K562 (cell line): Measurements from ENCODE around the gene LSM12. TPM values are rescaled to one million over a fixed set of nuclear protein-coding genes. Genes with fewer than 3 reads are reported as not detected.

ENCODE experiments used
- polyA plus RNA-seq, 8 experiments: library from polyadenylated mRNA; depleted of rRNA in 4 of 8; stranded (reverse) in 5 of 8; unstranded in 3 of 8; fragments of >200 nt; fragmentation: Nextera tagmentation in 2 of 8; fragmentation: Illumina TruSeq in 1 of 8; extraction: Ambion mirVana in 2 of 8; extraction: Trizol in 1 of 8; gene quantifications; 2 replicates each; pipeline versions ENCODE4 v1.2.1 to v1.2.3, GENCODE V29; 2011 to 2014; ENCODE audit warnings: inconsistent platforms in 1 of 8, missing spikeins in 1 of 8
- small RNA-seq: library from RNA; depleted of rRNA; stranded (forward); fragments of <200 nt; gene quantifications from one replicate; pipeline ENCODE3, GENCODE V24; 2014
- total RNA-seq, 7 experiments: library from RNA; depleted of rRNA in 6 of 7; stranded (reverse); fragments of >200 nt in 6 of 7; fragmentation: Illumina TruSeq in 2 of 7; extraction: Trizol in 2 of 7; gene quantifications; 2 replicates each; pipeline versions ENCODE4 v1.2.1 to v1.2.3, GENCODE V29; 2011 to 2021; ENCODE audit warnings: low replicate concordance in 1 of 7

LSM12 gene
- total and polyA plus RNA-seq, 9 of the 15 experiments (the other 6 are each of a cell fraction or from before 2014, with no cell fraction given), result 53.0 to 258 (median 89.3) TPM

Small RNA genes lying within 50 kb of the gene (small RNA-seq; reads per million reads assigned to genes)
- gene RF00012, result not detected

Other genes with a start within 250 kb of the LSM12 start
Only the 7 nearest of the 16 such genes appear.
- gene PYY, start 112.7 kb downstream of the LSM12 start, total RNA-seq (2014; rRNA removed), result not detected in 2 replicates
- not detected in 2 replicates for gene PYY, start 112.7 kb downstream of the LSM12 start, total RNA-seq (2014; rRNA removed; fragmentation: Illumina TruSeq; extraction: Trizol)
- gene PYY, start 112.7 kb downstream of the LSM12 start, total RNA-seq (2015; rRNA removed; fragmentation: Illumina TruSeq; extraction: Trizol), result not detected in 2 replicates
- not detected in 2 replicates for gene PYY, start 112.7 kb downstream of the LSM12 start, total RNA-seq (2021)
- gene PYY, start 112.7 kb downstream of the LSM12 start, polyA plus RNA-seq (2011; rRNA removed), result 0.09 TPM in 1 of 2 replicates, not detected in the other
- gene PYY, start 112.7 kb downstream of the LSM12 start, polyA plus RNA-seq (2014; fragmentation: Illumina TruSeq; extraction: Trizol), result not detected in 2 replicates
- gene PYY, start 112.7 kb downstream of the LSM12 start, polyA plus RNA-seq (2014; fragmentation: Nextera tagmentation; extraction: Ambion mirVana), result not detected
- not detected in 2 replicates for gene PYY, start 112.7 kb downstream of the LSM12 start, polyA plus RNA-seq (2014; rRNA removed)
- gene NAGS, start 62.0 kb downstream of the LSM12 start, total RNA-seq (2014; rRNA removed), result not detected in 2 replicates
- gene NAGS, start 62.0 kb downstream of the LSM12 start, total RNA-seq (2014; rRNA removed; fragmentation: Illumina TruSeq; extraction: Trizol), result not detected in 2 replicates
- not detected in 2 replicates for gene NAGS, start 62.0 kb downstream of the LSM12 start, total RNA-seq (2015; rRNA removed; fragmentation: Illumina TruSeq; extraction: Trizol)
- gene NAGS, start 62.0 kb downstream of the LSM12 start, total RNA-seq (2021), result not detected in 2 replicates
- 0.03 TPM in 1 of 2 replicates, not detected in the other for gene NAGS, start 62.0 kb downstream of the LSM12 start, polyA plus RNA-seq (2011; rRNA removed)
- 0.10 TPM in 1 of 2 replicates, not detected in the other for gene NAGS, start 62.0 kb downstream of the LSM12 start, polyA plus RNA-seq (2014; fragmentation: Illumina TruSeq; extraction: Trizol)
- not detected for gene NAGS, start 62.0 kb downstream of the LSM12 start, polyA plus RNA-seq (2014; fragmentation: Nextera tagmentation; extraction: Ambion mirVana)
- gene NAGS, start 62.0 kb downstream of the LSM12 start, polyA plus RNA-seq (2014; rRNA removed), result 0.28 TPM in 1 of 2 replicates, not detected in the other
- 42.8 and 45.1 TPM in 2 replicates for gene TMEM101, start 51.7 kb downstream of the LSM12 start, total RNA-seq (2014; rRNA removed)
- gene TMEM101, start 51.7 kb downstream of the LSM12 start, total RNA-seq (2014; rRNA removed; fragmentation: Illumina TruSeq; extraction: Trizol), result 17.8 and 22.4 TPM in 2 replicates
- 27.2 and 30.8 TPM in 2 replicates for gene TMEM101, start 51.7 kb downstream of the LSM12 start, total RNA-seq (2015; rRNA removed; fragmentation: Illumina TruSeq; extraction: Trizol)
- gene TMEM101, start 51.7 kb downstream of the LSM12 start, total RNA-seq (2021), result 35.6 and 37.8 TPM in 2 replicates
- 35.4 and 49.7 TPM in 2 replicates for gene TMEM101, start 51.7 kb downstream of the LSM12 start, polyA plus RNA-seq (2011; rRNA removed)
- 21.2 and 31.4 TPM in 2 replicates for gene TMEM101, start 51.7 kb downstream of the LSM12 start, polyA plus RNA-seq (2014; fragmentation: Illumina TruSeq; extraction: Trizol)
- 100 to 1,000 TPM in 1 of 2 experiments, 10 to 100 TPM in 1; 79.4 to 110 TPM for gene TMEM101, start 51.7 kb downstream of the LSM12 start, polyA plus RNA-seq (2014; fragmentation: Nextera tagmentation; extraction: Ambion mirVana)
- 50.9 and 55.7 TPM in 2 replicates for gene TMEM101, start 51.7 kb downstream of the LSM12 start, polyA plus RNA-seq (2014; rRNA removed)
- gene G6PC3, start 4.1 kb upstream of the LSM12 start, total RNA-seq (2014; rRNA removed), result 31.1 and 37.6 TPM in 2 replicates
- 11.4 and 11.6 TPM in 2 replicates for gene G6PC3, start 4.1 kb upstream of the LSM12 start, total RNA-seq (2014; rRNA removed; fragmentation: Illumina TruSeq; extraction: Trizol)
- gene G6PC3, start 4.1 kb upstream of the LSM12 start, total RNA-seq (2015; rRNA removed; fragmentation: Illumina TruSeq; extraction: Trizol), result 24.1 and 26.8 TPM in 2 replicates
- gene G6PC3, start 4.1 kb upstream of the LSM12 start, total RNA-seq (2021), result 41.9 and 47.4 TPM in 2 replicates
- gene G6PC3, start 4.1 kb upstream of the LSM12 start, polyA plus RNA-seq (2011; rRNA removed), result 46.6 and 55.1 TPM in 2 replicates
- gene G6PC3, start 4.1 kb upstream of the LSM12 start, polyA plus RNA-seq (2014; fragmentation: Illumina TruSeq; extraction: Trizol), result 49.5 and 60.5 TPM in 2 replicates
- gene G6PC3, start 4.1 kb upstream of the LSM12 start, polyA plus RNA-seq (2014; fragmentation: Nextera tagmentation; extraction: Ambion mirVana), result 10 to 100 TPM; 10.4 to 14.8 TPM
- gene G6PC3, start 4.1 kb upstream of the LSM12 start, polyA plus RNA-seq (2014; rRNA removed), result 56.3 and 57.8 TPM in 2 replicates
- gene HDAC5, start 57.0 kb upstream of the LSM12 start, total RNA-seq (2014; rRNA removed), result 26.2 and 29.6 TPM in 2 replicates
- 4.7 and 6.5 TPM in 2 replicates for gene HDAC5, start 57.0 kb upstream of the LSM12 start, total RNA-seq (2014; rRNA removed; fragmentation: Illumina TruSeq; extraction: Trizol)
- 8.0 and 8.7 TPM in 2 replicates for gene HDAC5, start 57.0 kb upstream of the LSM12 start, total RNA-seq (2015; rRNA removed; fragmentation: Illumina TruSeq; extraction: Trizol)
- 23.1 and 25.1 TPM in 2 replicates for gene HDAC5, start 57.0 kb upstream of the LSM12 start, total RNA-seq (2021)
- gene HDAC5, start 57.0 kb upstream of the LSM12 start, polyA plus RNA-seq (2011; rRNA removed), result 24.0 and 36.0 TPM in 2 replicates
- 16.4 and 20.5 TPM in 2 replicates for gene HDAC5, start 57.0 kb upstream of the LSM12 start, polyA plus RNA-seq (2014; fragmentation: Illumina TruSeq; extraction: Trizol)
- under 1 TPM; 0.45 to 0.73 TPM for gene HDAC5, start 57.0 kb upstream of the LSM12 start, polyA plus RNA-seq (2014; fragmentation: Nextera tagmentation; extraction: Ambion mirVana)
- gene HDAC5, start 57.0 kb upstream of the LSM12 start, polyA plus RNA-seq (2014; rRNA removed), result 18.6 and 20.2 TPM in 2 replicates
- gene HROB, start 75.3 kb upstream of the LSM12 start, total RNA-seq (2014; rRNA removed), result 10.4 and 15.0 TPM in 2 replicates
- gene HROB, start 75.3 kb upstream of the LSM12 start, total RNA-seq (2014; rRNA removed; fragmentation: Illumina TruSeq; extraction: Trizol), result 7.1 and 9.3 TPM in 2 replicates
- 9.6 and 9.8 TPM in 2 replicates for gene HROB, start 75.3 kb upstream of the LSM12 start, total RNA-seq (2015; rRNA removed; fragmentation: Illumina TruSeq; extraction: Trizol)
- 17.5 and 20.1 TPM in 2 replicates for gene HROB, start 75.3 kb upstream of the LSM12 start, total RNA-seq (2021)
- gene HROB, start 75.3 kb upstream of the LSM12 start, polyA plus RNA-seq (2011; rRNA removed), result 11.9 and 25.9 TPM in 2 replicates
- 18.9 and 19.5 TPM in 2 replicates for gene HROB, start 75.3 kb upstream of the LSM12 start, polyA plus RNA-seq (2014; fragmentation: Illumina TruSeq; extraction: Trizol)
- 1 to 10 TPM; 6.6 to 6.7 TPM for gene HROB, start 75.3 kb upstream of the LSM12 start, polyA plus RNA-seq (2014; fragmentation: Nextera tagmentation; extraction: Ambion mirVana)
- 10.6 and 13.5 TPM in 2 replicates for gene HROB, start 75.3 kb upstream of the LSM12 start, polyA plus RNA-seq (2014; rRNA removed)
- not detected in 2 replicates for gene ASB16, start 104.0 kb upstream of the LSM12 start, total RNA-seq (2014; rRNA removed)
- gene ASB16, start 104.0 kb upstream of the LSM12 start, total RNA-seq (2014; rRNA removed; fragmentation: Illumina TruSeq; extraction: Trizol), result not detected in 2 replicates
- not detected in 2 replicates for gene ASB16, start 104.0 kb upstream of the LSM12 start, total RNA-seq (2015; rRNA removed; fragmentation: Illumina TruSeq; extraction: Trizol)
- not detected in 2 replicates for gene ASB16, start 104.0 kb upstream of the LSM12 start, total RNA-seq (2021)
- gene ASB16, start 104.0 kb upstream of the LSM12 start, polyA plus RNA-seq (2011; rRNA removed), result 0.07 and 0.14 TPM in 2 replicates
- gene ASB16, start 104.0 kb upstream of the LSM12 start, polyA plus RNA-seq (2014; fragmentation: Illumina TruSeq; extraction: Trizol), result not detected in 2 replicates
- gene ASB16, start 104.0 kb upstream of the LSM12 start, polyA plus RNA-seq (2014; fragmentation: Nextera tagmentation; extraction: Ambion mirVana), result under 1 TPM in 1 of 2 experiments, not detected in 1; 0.03 TPM
- 0.23 TPM in 1 of 2 replicates, not detected in the other for gene ASB16, start 104.0 kb upstream of the LSM12 start, polyA plus RNA-seq (2014; rRNA removed)